NCI-H460 (cell line): ENCODE results near the gene PHIP. TPM values are rescaled to one million over a fixed set of nuclear protein-coding genes. Genes with fewer than 3 reads are reported as not detected.
"Not testable (repeated sequence)": the region's sequence is repeated elsewhere in the genome, so short reads cannot be mapped to it uniquely, and the experiment has no call there.

Source experiments
- DNase-seq: peaks from one replicate; pipeline ENCODE4 v3.0.0-alpha.2; 2016; ENCODE audit warnings: low read depth; ENCODE audit errors: extremely low read depth
- total RNA-seq: library from RNA; depleted of rRNA; stranded (reverse); fragments of >200 nt; shearing (Covaris generic); gene quantifications from 2 replicates; pipeline ENCODE4 v1.2.3, GENCODE V29; 2014; rRNA removed

The PHIP gene
- total RNA-seq, 1 experiment from 2014 or later = 23.6 TPM

DNA sequence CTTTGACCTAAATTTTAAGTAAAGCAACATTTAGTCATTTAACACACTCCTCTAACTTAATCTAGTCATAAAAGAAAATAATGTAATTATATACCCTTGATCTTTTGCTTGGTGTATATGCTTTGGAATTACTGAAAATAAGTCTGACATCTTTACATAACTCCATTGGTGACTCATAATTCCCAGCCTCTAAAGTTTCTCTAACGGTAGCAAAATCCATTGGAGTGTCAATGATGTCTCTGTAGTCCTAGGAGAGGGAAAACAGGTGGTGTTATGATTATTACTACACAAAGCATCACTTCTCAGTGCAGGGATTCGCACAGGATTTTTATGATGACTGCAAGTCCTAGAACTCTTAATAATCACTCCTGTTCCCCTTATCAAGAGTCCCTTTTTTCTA is 130.5 kb downstream of the PHIP start:
- no peak for DNase-seq

DNA sequence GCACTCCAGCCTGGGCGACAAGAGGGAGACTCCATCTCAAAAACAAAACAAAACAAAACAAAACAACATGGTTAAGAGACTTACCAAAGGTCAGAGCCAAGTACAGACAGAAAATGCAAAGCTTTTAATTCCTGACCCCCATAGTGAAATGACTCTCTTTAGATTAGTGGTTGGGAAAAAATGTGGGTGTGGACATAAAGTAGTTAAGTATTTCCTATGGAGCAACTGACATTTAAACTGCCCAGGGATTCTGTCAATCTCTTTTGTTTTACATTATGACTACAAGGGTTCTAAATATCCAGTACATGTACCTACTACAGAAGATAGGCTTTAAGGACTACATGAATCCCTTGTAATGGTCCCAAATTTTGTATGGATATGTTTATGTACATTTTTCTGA is 135.6 kb downstream of the PHIP start:
- no peak for DNase-seq

DNA sequence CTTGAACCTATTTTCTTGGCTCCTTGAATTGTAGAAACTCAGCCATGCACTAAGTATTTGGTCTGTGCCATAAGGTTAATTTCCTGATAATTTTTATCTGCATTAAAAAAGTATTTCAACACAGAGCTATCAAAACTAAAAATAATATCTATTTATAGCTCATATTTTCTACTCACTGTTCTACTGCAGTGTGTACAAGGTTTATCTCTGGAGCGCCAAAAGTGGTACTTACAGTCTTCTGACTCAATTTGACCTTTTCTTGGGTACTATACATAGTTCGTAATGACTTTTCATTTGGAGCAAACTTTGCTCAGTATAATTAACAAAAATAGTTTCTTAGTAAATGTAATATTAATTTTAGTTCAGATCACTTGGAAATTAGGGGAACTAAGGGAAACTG is 141.5 kb downstream of the PHIP start:
- DNase-seq = no peak

DNA sequence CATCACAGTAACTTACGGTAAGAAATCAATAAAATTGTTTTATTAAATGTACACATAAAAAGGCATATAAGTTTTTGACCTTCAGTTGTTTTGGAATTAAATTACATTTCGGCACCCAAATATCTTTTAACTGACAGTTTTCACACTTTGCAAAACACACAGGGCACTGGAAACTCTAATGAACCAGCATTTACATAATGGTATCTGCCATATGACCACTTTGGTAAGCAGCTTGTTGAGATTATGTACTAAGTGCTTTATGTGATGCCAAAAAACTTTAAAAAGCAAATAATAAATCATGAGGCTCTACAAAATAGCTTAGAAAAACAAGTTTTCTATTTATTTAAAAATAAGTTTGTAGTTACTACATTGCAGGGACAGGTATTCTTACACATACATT is 142.5 kb downstream of the PHIP start:
- DNase-seq = no peak

DNA sequence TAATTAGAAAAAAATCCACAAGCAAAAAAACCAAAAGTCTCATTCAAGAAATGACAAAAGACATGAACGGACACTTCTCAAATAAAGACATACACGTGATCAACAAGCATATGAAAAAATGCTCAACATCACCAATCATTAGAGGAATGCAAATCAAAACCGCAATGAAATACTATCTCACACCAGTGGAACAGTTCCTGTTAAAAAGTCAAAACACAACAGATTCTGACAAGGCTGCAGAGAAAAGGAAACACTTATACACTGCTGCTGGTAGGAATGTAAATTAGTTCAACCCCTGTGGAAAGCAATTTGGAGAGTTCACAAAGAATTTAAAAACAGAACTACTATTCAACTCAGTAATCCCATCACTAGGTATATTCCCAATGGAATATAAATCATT is 152.7 kb downstream of the PHIP start:
- DNase-seq = no peak

DNA sequence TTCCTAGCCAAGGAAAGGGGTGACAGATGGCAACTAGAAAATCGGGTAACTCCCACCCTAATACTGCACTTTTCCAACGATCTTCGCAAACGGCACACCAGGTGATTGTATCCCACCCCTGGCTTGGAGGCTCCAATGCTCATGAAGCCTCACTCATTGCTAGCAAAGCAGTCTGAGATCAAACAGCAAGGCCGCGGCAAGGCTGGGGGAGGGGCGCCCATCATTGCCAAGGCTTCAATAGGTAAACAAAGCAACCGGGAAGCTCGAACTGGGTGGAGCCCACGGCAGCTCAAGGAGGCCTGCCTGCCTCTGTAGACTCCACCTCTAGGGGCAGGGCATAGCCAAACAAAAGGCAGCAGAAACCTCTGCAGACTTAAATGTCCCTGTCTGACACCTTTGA is 156.9 kb downstream of the PHIP start:
- DNase-seq = not testable (repeated sequence)

DNA sequence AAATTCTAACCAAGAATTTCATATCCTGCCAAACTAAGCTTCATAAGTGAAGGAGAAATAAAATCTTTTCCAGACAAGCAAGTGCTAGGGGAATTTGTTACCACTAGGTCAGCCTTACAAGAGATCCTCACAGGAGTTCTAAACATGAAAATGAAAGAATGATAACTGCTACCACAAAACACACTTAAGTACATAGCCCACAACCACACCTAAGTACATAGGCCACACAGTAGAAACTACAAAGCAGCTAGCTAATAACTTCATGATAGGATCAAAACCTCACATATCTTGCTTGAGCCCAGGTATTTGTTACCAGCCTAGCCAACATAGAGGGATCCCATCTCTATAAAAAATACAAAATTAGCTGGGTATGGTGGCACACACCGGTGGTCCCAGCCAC is 160.3 kb downstream of the PHIP start:
- no peak for DNase-seq

DNA sequence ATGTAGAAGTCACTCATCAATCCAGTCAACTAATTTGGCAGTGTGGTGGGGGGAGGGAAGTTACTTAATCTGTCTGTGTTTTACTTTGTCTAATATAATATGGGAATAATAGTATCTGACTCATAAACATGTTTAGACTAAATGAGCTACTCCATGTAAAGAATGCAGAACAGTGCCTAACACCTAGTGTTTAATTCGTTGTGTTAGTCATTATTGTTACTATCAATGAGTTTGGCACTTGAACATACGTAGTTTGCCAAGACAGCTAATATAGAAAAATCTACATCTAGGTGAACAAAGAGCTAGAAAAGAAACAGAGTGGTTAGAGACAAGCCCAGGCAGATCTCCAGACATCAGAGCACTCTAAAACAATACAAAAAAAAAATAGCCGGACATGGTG is 161.6 kb downstream of the PHIP start:
- no peak for DNase-seq

DNA sequence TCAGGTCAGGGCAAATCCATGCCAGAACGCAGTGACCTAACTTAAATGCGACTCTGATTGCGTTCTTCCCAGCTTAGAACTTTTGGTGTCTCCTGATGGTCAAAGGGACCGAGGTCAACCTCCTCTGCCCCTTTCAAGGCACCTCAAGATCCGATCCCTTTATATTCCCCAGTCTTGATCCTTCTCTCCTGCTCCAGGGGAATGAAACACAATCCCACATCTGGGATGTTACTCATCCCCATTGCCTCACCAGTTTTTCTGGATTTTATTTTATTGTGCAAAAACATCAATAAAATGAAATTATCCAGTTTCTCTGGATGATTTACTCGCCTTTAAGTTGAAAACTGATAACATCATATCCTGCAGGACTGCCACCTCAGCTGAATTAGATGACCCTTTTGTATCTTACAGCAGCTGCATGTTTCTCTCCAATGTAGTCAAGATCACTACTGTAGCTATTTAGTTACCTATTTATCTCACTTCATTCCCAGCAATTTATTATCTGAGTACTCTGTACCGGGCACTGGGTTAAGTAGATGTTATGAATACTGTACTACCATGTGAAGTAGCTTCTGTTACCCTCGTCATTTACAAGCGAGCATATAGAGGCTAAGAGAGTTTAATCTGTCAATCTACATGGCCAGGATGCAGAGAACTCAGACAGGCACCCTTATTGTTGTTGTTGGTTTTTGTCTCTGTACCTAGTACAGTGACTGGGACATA is 166.7 kb downstream of the PHIP start:
- no peak for DNase-seq

DNA sequence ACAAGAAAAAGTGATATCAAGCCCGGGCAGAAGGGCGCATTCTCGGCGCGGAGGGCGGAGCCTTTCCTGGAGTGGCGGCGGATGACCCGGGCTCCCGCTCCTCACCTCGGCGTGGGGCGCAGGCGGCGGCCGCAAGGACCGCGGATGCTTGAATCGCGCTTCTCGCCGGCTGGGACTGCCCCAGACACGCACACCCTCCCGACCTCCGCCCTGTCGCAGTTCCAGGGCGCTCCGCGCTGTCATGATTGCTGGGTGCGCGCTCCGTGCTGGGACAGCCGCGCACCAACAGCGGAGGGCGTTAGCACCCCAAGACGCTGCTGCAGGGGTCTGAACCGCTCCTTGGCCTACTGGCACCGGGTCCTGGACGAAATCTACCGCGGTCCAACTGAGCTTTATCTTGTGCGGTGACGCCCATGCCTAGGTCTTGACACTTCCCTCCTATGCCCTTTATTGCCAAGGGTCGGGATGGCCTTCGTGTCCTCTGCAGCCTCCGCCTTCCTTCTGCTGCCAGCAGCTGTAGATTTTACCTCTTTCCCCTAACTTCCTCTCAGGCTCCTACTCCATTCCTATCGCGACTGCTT is 167.4 kb downstream of the PHIP start:
- no peak for DNase-seq

DNA sequence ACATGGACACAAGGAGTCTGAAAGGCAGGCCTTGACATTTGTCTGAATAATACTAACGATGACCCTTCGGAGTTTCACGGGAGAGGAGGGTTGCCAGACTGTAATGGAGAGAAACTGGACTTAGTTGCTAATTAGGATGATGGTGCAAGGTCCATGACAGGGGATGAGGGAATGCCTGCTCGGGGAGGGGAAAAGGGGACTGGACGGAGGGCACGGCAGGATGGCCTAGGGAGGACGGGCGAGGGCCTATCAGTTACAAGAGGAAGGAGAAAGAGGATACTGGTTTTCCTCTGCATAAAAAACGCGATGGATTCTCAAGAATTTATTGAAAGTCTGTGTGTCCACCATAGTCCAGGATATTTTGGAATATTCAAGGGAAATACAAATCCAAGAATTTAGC is 168.0 kb downstream of the PHIP start:
- no peak for DNase-seq

DNA sequence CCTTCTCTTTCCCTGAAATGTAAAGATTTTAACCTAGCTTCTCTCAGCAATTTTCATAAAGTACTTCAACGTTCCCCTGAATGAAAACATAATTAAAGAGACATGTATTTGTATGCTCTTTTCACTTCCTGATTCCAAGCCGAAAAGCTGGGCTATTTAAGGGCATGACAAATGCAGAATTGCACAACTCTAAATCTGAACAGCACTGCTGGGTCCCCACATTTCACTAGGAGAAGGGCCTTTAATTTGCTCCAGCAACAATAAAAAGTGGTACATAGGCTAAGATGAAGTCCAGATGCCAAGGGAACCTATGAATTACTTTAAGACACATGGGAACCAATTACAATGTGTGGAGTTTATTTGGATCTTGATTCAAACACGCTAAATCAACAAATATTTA is 168.7 kb downstream of the PHIP start:
- DNase-seq = no peak

DNA sequence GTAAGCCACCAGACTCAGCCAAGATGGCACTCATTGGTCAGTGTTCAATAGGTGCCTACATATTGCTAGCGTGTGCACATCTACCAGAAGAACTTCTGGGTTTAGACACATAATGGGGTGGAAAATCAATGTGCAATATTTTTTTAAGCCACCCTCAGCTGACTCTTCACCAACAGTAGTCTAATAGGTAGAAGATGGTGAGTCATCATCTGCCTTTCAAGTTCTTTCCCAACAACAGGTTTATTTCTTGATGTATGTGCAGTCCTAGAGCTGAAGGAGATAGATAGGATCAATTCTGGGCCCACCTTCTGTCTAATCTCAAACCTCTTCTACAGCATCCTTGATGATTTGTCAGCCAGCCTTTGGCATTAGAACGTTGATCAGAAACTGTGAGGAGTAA is 169.4 kb downstream of the PHIP start:
- DNase-seq = no peak

DNA sequence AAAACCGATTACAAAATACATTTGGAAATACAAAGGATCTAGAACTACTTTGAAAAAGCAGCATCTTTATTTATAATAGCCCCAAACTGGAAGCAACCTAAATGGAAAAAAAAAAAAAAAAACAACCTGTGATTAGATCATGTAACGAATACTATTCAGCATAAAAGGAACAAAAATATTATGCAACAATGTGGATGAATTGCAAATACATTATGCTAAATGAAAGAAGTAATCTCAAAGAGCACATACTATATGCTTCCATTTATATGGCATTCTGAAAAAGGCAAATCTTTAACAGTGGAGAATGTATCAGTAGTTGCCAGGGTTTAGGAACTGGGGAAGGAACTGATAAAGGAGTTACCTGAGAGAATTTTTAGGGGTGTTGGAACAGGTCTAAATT is 181.8 kb downstream of the PHIP start:
- no peak for DNase-seq

DNA sequence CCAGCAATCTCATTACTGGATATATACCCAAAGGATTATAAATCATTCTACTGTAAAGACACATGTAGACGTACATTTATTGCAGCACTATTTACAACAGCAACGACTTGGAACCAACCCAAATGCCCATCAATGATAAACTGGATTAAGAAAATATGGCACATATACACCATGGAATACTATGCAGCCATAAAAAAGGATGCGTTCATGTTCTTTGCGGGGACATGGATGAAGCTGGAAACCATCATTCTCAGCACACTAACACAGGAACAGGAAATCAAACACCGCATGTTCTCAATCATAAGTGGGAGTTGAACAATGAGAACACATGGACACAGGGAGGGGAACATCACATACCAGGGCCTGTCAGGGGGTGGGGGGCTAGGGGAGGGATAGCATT is 188.2 kb downstream of the PHIP start:
- not testable (repeated sequence) for DNase-seq

Other genes starting within 250 kb of the PHIP start
- 11.3 and 12.2 TPM in 2 replicates for gene IRAK1BP1, start 210.7 kb downstream of the PHIP start, total RNA-seq
- gene HMGN3, start 156.4 kb upstream of the PHIP start, total RNA-seq = 55.2 and 57.3 TPM in 2 replicates